ENCODE results near the gene DNAL1. TPM values are rescaled to one million over a fixed set of nuclear protein-coding genes. Genes with fewer than 3 reads are reported as not detected.

Gene DNAL1
- polyA plus RNA-seq, 2 donors = 1.7 to 2.5 TPM

- H3K4me3 ChIP-seq (ENCODE audit: low read depth in 1 of 2, low read length in 2 of 2) = no peak overlapping the region
- H3K27ac ChIP-seq (ENCODE audit: low read depth in 2 of 2, low read length in 1 of 2) = peak overlapping the region in 1 of 2 donors; percentile 69
- H3K27me3 ChIP-seq (ENCODE audit: control insufficient read depth in 1 of 2, insufficient read depth in 2 of 2, low read length in 2 of 2) = no peaks in the 10 kb centered on the region
- WGBS, 2 donors = 83 to 88% methylated on average over 13 of the region's 13 CpGs
- no peaks in the 10 kb centered on the region for H3K9me3 ChIP-seq (ENCODE audit: control insufficient read depth in 2 of 2, insufficient read depth in 1 of 2, low read depth in 1 of 2, low read length in 1 of 2)
- H3K36me3 ChIP-seq (ENCODE audit: control insufficient read depth in 2 of 2, insufficient read depth in 2 of 2, low read length in 1 of 2) = peaks cover 13 to 38% of the 10 kb centered on the region in 2 donors
- H3K4me1 ChIP-seq (ENCODE audit: control insufficient read depth in 2 of 2, insufficient read depth in 2 of 2, low read length in 1 of 2) = peaks cover 0 to 2% of the 10 kb centered on the region in 2 donors
These were observed 74.6 kb downstream of the DNAL1 start for GRCh38 chr14:73719361-73719760.

GRCh38 chr14:73719791-73720190 is 75.0 kb downstream of the DNAL1 start:
- WGBS, 2 donors = 90 to 92% methylated on average over 8 of the region's 8 CpGs
- H3K27me3 ChIP-seq (ENCODE audit: control insufficient read depth in 1 of 2, insufficient read depth in 2 of 2, low read length in 2 of 2) = no peaks in the 10 kb centered on the region
- H3K4me1 ChIP-seq (ENCODE audit: control insufficient read depth in 2 of 2, insufficient read depth in 2 of 2, low read length in 1 of 2) = peaks cover 0 to 2% of the 10 kb centered on the region in 2 donors
- H3K9me3 ChIP-seq (ENCODE audit: control insufficient read depth in 2 of 2, insufficient read depth in 1 of 2, low read depth in 1 of 2, low read length in 1 of 2) = no peaks in the 10 kb centered on the region
- peaks cover 13 to 40% of the 10 kb centered on the region in 2 donors for H3K36me3 ChIP-seq (ENCODE audit: control insufficient read depth in 2 of 2, insufficient read depth in 2 of 2, low read length in 1 of 2)
- H3K4me3 ChIP-seq (ENCODE audit: low read depth in 1 of 2, low read length in 2 of 2) = no peak overlapping the region
- H3K27ac ChIP-seq (ENCODE audit: low read depth in 2 of 2, low read length in 1 of 2) = peak overlapping the region in 1 of 2 donors; percentile 69

DNA sequence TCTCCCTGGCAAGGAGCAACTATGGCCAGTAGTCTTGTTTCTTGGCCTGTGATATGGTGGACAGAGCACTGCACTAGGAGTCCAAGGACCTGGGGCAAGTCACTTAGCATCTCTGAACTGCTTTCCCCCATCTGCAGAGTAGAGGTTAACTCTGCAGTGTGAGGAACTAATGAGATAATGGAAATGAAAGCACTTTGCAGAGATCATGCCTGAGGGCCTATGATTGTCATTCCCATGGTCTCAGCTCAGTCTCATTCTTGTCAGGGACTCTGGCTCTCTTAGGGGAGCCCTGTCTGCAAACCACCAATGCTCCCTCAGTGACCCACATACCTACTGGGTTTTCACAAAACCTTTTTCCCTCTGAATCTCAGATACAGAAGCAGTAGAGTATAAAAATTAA is 75.8 kb downstream of the DNAL1 start:
- Histone ChIP-seq H3K27me3 (ENCODE audit: control insufficient read depth in 1 of 2, insufficient read depth in 2 of 2, low read length in 2 of 2) (no peaks in the 10 kb centered on the region), H3K4me1 (ENCODE audit: control insufficient read depth in 2 of 2, insufficient read depth in 2 of 2, low read length in 1 of 2) (peaks cover 0 to 2% of the 10 kb centered on the region in 2 donors), H3K36me3 (ENCODE audit: control insufficient read depth in 2 of 2, insufficient read depth in 2 of 2, low read length in 1 of 2) (peaks cover 14 to 47% of the 10 kb centered on the region in 2 donors), H3K4me3 (ENCODE audit: low read depth in 1 of 2, low read length in 2 of 2) (no peak overlapping the region), H3K27ac (ENCODE audit: low read depth in 2 of 2, low read length in 1 of 2) (no peak overlapping the region), H3K9me3 (ENCODE audit: control insufficient read depth in 2 of 2, insufficient read depth in 1 of 2, low read depth in 1 of 2, low read length in 1 of 2) (no peaks in the 10 kb centered on the region)

DNA sequence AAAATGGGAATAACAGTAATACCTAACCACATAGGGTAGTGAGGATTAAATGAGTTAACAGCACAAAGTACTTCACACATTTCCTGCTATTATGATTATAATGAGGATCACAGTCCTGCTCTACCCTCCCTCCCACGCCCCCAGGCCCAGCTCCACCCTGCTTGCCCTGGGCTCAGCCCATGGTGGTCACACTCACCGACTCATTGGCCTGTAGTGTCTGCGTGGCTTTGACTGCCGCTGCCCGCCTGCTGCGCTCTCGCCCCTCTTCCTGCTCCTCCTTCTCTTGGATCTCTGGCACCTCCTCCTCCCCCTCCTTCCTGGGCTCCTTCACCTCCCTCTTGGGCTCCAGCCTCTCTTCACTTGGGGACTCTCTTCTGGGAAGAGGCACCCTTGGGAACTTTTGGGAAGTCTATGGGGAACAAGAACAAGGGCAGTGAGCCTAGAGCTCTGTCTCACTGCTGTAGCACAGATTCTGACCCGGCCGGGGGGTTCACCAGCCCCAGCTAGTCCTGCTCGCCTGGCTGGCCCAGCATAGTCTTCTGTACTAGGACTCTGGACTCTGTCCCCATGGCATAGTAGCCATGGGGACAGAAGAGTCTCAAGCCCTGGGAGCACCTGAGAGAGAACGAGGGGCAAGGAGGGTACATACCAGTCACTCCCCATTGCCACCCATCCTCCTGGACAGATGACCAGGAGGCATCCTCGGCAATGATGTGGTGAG is 76.5 kb downstream of the DNAL1 start:
- no peaks in the 10 kb centered on the region for H3K9me3 ChIP-seq (ENCODE audit: control insufficient read depth in 2 of 2, insufficient read depth in 1 of 2, low read depth in 1 of 2, low read length in 1 of 2)
- 90 to 91% methylated on average over 12 of the region's 12 CpGs for WGBS, 2 donors
- H3K36me3 ChIP-seq (ENCODE audit: control insufficient read depth in 2 of 2, insufficient read depth in 2 of 2, low read length in 1 of 2) = peaks cover 21 to 52% of the 10 kb centered on the region in 2 donors
- no peak overlapping the region for H3K4me3 ChIP-seq (ENCODE audit: low read depth in 1 of 2, low read length in 2 of 2)
- H3K27ac ChIP-seq (ENCODE audit: low read depth in 2 of 2, low read length in 1 of 2) = no peak overlapping the region
- no peaks in the 10 kb centered on the region for H3K27me3 ChIP-seq (ENCODE audit: control insufficient read depth in 1 of 2, insufficient read depth in 2 of 2, low read length in 2 of 2)
- peaks cover 2 to 5% of the 10 kb centered on the region in 2 donors for H3K4me1 ChIP-seq (ENCODE audit: control insufficient read depth in 2 of 2, insufficient read depth in 2 of 2, low read length in 1 of 2)

GRCh38 chr14:73722581-73722980 is 77.8 kb downstream of the DNAL1 start:
- H3K27me3 ChIP-seq (ENCODE audit: control insufficient read depth in 1 of 2, insufficient read depth in 2 of 2, low read length in 2 of 2) = no peaks in the 10 kb centered on the region
- H3K4me1 ChIP-seq (ENCODE audit: control insufficient read depth in 2 of 2, insufficient read depth in 2 of 2, low read length in 1 of 2) = peaks cover 7 to 12% of the 10 kb centered on the region in 2 donors
- no peak overlapping the region for H3K4me3 ChIP-seq (ENCODE audit: low read depth in 1 of 2, low read length in 2 of 2)
- 90 to 92% methylated on average over 10 of the region's 10 CpGs for WGBS, 2 donors
- H3K36me3 ChIP-seq (ENCODE audit: control insufficient read depth in 2 of 2, insufficient read depth in 2 of 2, low read length in 1 of 2) = peaks cover 23 to 65% of the 10 kb centered on the region in 2 donors
- H3K9me3 ChIP-seq (ENCODE audit: control insufficient read depth in 2 of 2, insufficient read depth in 1 of 2, low read depth in 1 of 2, low read length in 1 of 2) = no peaks in the 10 kb centered on the region
- no peak overlapping the region for H3K27ac ChIP-seq (ENCODE audit: low read depth in 2 of 2, low read length in 1 of 2)

DNA sequence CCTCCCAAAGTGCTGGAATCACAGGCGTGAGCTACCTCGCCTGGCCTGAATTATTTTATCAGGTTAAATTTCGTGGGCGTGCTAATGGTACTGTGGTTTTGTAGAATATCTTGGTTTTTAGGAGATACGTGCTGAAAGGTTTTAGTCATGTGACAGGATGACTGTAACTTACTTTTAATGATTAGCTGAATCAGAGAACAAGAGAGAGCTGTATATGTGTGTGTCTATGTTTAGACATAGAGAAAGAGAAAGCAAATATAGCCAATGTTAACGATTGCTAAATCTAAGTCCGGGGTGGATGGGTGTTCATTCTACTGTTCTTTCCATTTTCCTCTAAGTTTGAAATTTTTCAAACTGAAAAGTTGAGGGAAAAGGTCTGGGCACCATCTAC is 78.6 kb downstream of the DNAL1 start:
- H3K4me1 ChIP-seq (ENCODE audit: control insufficient read depth in 2 of 2, insufficient read depth in 2 of 2, low read length in 1 of 2) = peaks cover 7 to 12% of the 10 kb centered on the region in 2 donors
- no peak overlapping the region for H3K4me3 ChIP-seq (ENCODE audit: low read depth in 1 of 2, low read length in 2 of 2)
- H3K9me3 ChIP-seq (ENCODE audit: control insufficient read depth in 2 of 2, insufficient read depth in 1 of 2, low read depth in 1 of 2, low read length in 1 of 2) = no peaks in the 10 kb centered on the region
- 66 to 67% methylated on average over 7 of the region's 7 CpGs for WGBS, 2 donors
- peaks cover 23 to 57% of the 10 kb centered on the region in 2 donors for H3K36me3 ChIP-seq (ENCODE audit: control insufficient read depth in 2 of 2, insufficient read depth in 2 of 2, low read length in 1 of 2)
- no peaks in the 10 kb centered on the region for H3K27me3 ChIP-seq (ENCODE audit: control insufficient read depth in 1 of 2, insufficient read depth in 2 of 2, low read length in 2 of 2)
- peak overlapping the region; percentile 60 to 82 for H3K27ac ChIP-seq (ENCODE audit: low read depth in 2 of 2, low read length in 1 of 2)

DNA sequence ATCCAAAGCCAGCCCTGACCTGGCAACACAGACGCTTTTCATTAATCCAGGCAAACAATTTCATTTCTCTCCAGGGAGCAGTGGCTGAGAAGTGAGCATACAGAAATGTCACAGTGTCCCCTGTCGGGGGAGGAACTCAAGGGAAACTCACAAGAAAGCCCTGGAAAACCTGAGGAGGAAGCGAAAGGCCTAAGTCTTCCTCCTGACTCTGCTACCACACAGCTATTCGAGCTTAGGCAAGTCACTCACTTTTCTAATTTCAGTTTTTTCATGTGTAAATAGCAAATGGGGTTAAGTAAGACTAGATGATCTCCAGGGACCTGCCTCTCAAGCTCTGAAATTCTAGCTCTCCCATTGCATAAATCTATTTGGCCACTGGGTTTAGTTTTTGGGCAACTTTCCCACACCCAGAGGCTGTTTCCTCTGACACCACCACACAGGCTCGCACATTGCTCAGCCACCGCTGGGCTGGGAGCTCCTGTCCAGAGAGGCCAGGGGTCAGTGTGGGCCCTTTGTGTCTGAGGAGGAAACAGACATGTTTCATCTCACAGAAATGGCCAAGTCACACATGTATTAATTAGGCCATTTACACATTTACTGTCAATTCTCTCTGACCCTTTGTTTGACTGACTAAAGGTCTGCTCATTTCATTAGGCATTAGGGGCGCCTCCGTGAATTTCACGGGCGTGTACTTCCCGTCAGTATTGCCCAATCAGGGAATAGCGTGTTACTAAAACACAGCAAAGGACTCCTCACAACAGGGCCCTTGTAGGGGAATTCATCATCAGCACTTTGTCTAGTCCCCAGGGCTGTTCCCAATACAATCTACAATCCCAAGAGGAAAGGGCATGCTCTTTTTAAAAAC is 79.2 kb downstream of the DNAL1 start:
- no peaks in the 10 kb centered on the region for H3K27me3 ChIP-seq (ENCODE audit: control insufficient read depth in 1 of 2, insufficient read depth in 2 of 2, low read length in 2 of 2)
- no peaks in the 10 kb centered on the region for H3K9me3 ChIP-seq (ENCODE audit: control insufficient read depth in 2 of 2, insufficient read depth in 1 of 2, low read depth in 1 of 2, low read length in 1 of 2)
- H3K4me3 ChIP-seq (ENCODE audit: low read depth in 1 of 2, low read length in 2 of 2) = no peak overlapping the region
- H3K4me1 ChIP-seq (ENCODE audit: control insufficient read depth in 2 of 2, insufficient read depth in 2 of 2, low read length in 1 of 2) = peaks cover 7 to 14% of the 10 kb centered on the region in 2 donors
- H3K36me3 ChIP-seq (ENCODE audit: control insufficient read depth in 2 of 2, insufficient read depth in 2 of 2, low read length in 1 of 2) = peaks cover 23 to 54% of the 10 kb centered on the region in 2 donors
- 37 to 55% methylated on average over 12 of the region's 12 CpGs for WGBS, 2 donors
- peak overlapping the region; percentile 60 to 82 for H3K27ac ChIP-seq (ENCODE audit: low read depth in 2 of 2, low read length in 1 of 2)

GRCh38 chr14:73724696-73725095 is 79.9 kb downstream of the DNAL1 start:
- Histone ChIP-seq H3K36me3 (ENCODE audit: control insufficient read depth in 2 of 2, insufficient read depth in 2 of 2, low read length in 1 of 2) (peaks cover 25 to 53% of the 10 kb centered on the region in 2 donors), H3K27me3 (ENCODE audit: control insufficient read depth in 1 of 2, insufficient read depth in 2 of 2, low read length in 2 of 2) (no peaks in the 10 kb centered on the region), H3K27ac (ENCODE audit: low read depth in 2 of 2, low read length in 1 of 2) (peak overlapping the region; percentile 60 to 82), H3K9me3 (ENCODE audit: control insufficient read depth in 2 of 2, insufficient read depth in 1 of 2, low read depth in 1 of 2, low read length in 1 of 2) (no peaks in the 10 kb centered on the region), H3K4me3 (ENCODE audit: low read depth in 1 of 2, low read length in 2 of 2) (no peak overlapping the region), H3K4me1 (ENCODE audit: control insufficient read depth in 2 of 2, insufficient read depth in 2 of 2, low read length in 1 of 2) (peaks cover 7 to 14% of the 10 kb centered on the region in 2 donors)
- 84 to 88% methylated on average over 2 of the region's 2 CpGs for WGBS, 2 donors

DNA sequence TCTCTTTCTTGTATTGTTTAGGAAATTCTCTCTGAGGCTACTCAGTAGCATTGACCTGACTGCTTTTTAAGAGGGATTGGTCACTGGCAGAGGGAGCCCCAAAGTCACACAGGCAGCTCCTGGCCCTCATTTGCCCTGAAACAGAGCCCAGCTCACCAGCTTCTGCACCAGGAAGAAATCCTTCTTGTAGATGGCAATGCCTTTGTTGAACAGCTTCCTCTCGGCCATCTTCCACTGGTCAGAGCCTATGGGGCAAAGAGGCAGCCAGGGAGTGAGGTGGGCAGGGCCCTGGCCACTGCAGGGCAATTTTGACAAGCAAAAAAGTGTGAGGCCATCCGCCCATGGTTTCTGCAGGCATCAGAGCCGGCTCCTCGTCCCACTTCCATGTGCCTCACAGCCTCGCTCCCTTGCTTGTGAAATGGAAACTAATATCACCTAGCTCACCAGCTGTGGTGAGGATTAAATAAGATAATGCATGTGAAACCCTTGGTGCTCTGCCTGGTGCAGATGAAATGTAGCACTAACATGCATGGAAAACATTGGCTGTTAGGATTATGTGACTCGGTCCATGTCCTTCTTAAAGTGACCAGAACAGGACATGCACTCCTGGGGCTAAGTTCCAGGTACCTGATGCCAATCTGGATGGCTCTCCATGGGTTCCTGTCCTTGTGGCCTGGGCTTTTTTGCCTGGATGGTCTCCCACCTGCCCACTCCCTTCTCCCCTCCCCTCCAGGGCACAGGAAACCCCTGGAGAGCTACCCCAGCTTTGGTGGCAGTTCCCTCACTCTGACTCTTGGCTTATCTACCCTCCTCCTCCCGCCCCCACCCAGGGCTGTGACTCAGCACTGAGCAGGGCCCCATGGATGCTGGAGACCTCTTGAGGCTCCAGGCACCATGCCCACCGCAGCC is 80.6 kb downstream of the DNAL1 start:
- Histone ChIP-seq H3K9me3 (ENCODE audit: control insufficient read depth in 2 of 2, insufficient read depth in 1 of 2, low read depth in 1 of 2, low read length in 1 of 2) (no peaks in the 10 kb centered on the region), H3K27ac (ENCODE audit: low read depth in 2 of 2, low read length in 1 of 2) (peak overlapping the region; percentile 60 to 82), H3K4me1 (ENCODE audit: control insufficient read depth in 2 of 2, insufficient read depth in 2 of 2, low read length in 1 of 2) (peaks cover 7 to 14% of the 10 kb centered on the region in 2 donors), H3K4me3 (ENCODE audit: low read depth in 1 of 2, low read length in 2 of 2) (no peak overlapping the region), H3K27me3 (ENCODE audit: control insufficient read depth in 1 of 2, insufficient read depth in 2 of 2, low read length in 2 of 2) (no peaks in the 10 kb centered on the region), H3K36me3 (ENCODE audit: control insufficient read depth in 2 of 2, insufficient read depth in 2 of 2, low read length in 1 of 2) (peaks cover 21 to 52% of the 10 kb centered on the region in 2 donors)
- WGBS, 2 donors = 84 to 86% methylated on average over 8 of the region's 8 CpGs

Measured in esophagus (tissue), 2 donors.